ENCODE measurements around the gene INSR.
A peak's percentile ranks its signal among the peaks of the same experiment; 100 is the strongest.
"Not testable (repeated sequence)": the region's sequence is repeated elsewhere in the genome, so short reads cannot be mapped to it uniquely, and the experiment has no call there.

The INSR gene

GRCh38 chr19:7224995-7225394 lies 69.2 kb downstream of the INSR start:
- no peak for DNase-seq (ENCODE audit: low read depth in 1 of 2, low spot score in 1 of 2)

GRCh38 chr19:7224209-7224686 lies 70.0 kb downstream of the INSR start:
- no peak for DNase-seq (ENCODE audit: low read depth in 1 of 2, low spot score in 1 of 2)

GRCh38 chr19:7223429-7223828 lies 70.8 kb downstream of the INSR start:
- DNase-seq (ENCODE audit: low read depth in 1 of 2, low spot score in 1 of 2), result no peak

GRCh38 chr19:7219056-7219455 lies 75.2 kb downstream of the INSR start:
- DNase-seq (ENCODE audit: low read depth in 1 of 2, low spot score in 1 of 2), result no peak

GRCh38 chr19:7217861-7218260 lies 76.4 kb downstream of the INSR start:
- DNase-seq (ENCODE audit: low read depth in 1 of 2, low spot score in 1 of 2), result no peak

- DNase-seq (ENCODE audit: low read depth in 1 of 2, low spot score in 1 of 2), result no peak
These were observed 77.8 kb downstream of the INSR start for GRCh38 chr19:7216373-7216902.

GRCh38 chr19:7215176-7215575 lies 79.0 kb downstream of the INSR start:
- DNase-seq (ENCODE audit: low read depth in 1 of 2, low spot score in 1 of 2), result no peak

GRCh38 chr19:7214324-7215089 lies 79.7 kb downstream of the INSR start:
- no peak for DNase-seq (ENCODE audit: low read depth in 1 of 2, low spot score in 1 of 2)

GRCh38 chr19:7213628-7214323 lies 80.4 kb downstream of the INSR start:
- DNase-seq (ENCODE audit: low read depth in 1 of 2, low spot score in 1 of 2), result no peak

GRCh38 chr19:7211191-7211951 lies 82.8 kb downstream of the INSR start:
- no peak for DNase-seq (ENCODE audit: low read depth in 1 of 2, low spot score in 1 of 2)

- no peak for DNase-seq (ENCODE audit: low read depth in 1 of 2, low spot score in 1 of 2)
These were observed 83.9 kb downstream of the INSR start for GRCh38 chr19:7210359-7210758.

- not testable (repeated sequence) for DNase-seq (ENCODE audit: low read depth in 1 of 2, low spot score in 1 of 2)
These were observed 84.5 kb downstream of the INSR start for GRCh38 chr19:7209597-7210325.

- DNase-seq (ENCODE audit: low read depth in 1 of 2, low spot score in 1 of 2), result not testable (repeated sequence)
These were observed 85.2 kb downstream of the INSR start for GRCh38 chr19:7209036-7209435.

GRCh38 chr19:7203332-7203731 lies 90.9 kb downstream of the INSR start:
- no peak for DNase-seq (ENCODE audit: low read depth in 1 of 2, low spot score in 1 of 2)

- DNase-seq (ENCODE audit: low read depth in 1 of 2, low spot score in 1 of 2), result no peak
These were observed 91.3 kb downstream of the INSR start for GRCh38 chr19:7202888-7203287.

- no peak for DNase-seq (ENCODE audit: low read depth in 1 of 2, low spot score in 1 of 2)
These were observed 93.5 kb downstream of the INSR start for GRCh38 chr19:7200736-7201135.

GRCh38 chr19:7199613-7200533 lies 94.3 kb downstream of the INSR start:
- no peak for DNase-seq (ENCODE audit: low read depth in 1 of 2, low spot score in 1 of 2)

GRCh38 chr19:7197760-7198696 lies 96.2 kb downstream of the INSR start:
- peak; percentile 72 to 81 for DNase-seq (ENCODE audit: low read depth in 1 of 2, low spot score in 1 of 2)
